ENCODE results near the gene COL27A1. TPM values are rescaled to one million over a fixed set of nuclear protein-coding genes. Genes with fewer than 3 reads are reported as not detected.
A peak's percentile ranks its signal among the peaks of the same experiment; 100 is the strongest.

The COL27A1 gene
- total and polyA plus RNA-seq, 9 of the 15 experiments (the other 6 are each of a cell fraction or from before 2014, with no cell fraction given): 0.07 TPM; not detected in 8

DNA sequence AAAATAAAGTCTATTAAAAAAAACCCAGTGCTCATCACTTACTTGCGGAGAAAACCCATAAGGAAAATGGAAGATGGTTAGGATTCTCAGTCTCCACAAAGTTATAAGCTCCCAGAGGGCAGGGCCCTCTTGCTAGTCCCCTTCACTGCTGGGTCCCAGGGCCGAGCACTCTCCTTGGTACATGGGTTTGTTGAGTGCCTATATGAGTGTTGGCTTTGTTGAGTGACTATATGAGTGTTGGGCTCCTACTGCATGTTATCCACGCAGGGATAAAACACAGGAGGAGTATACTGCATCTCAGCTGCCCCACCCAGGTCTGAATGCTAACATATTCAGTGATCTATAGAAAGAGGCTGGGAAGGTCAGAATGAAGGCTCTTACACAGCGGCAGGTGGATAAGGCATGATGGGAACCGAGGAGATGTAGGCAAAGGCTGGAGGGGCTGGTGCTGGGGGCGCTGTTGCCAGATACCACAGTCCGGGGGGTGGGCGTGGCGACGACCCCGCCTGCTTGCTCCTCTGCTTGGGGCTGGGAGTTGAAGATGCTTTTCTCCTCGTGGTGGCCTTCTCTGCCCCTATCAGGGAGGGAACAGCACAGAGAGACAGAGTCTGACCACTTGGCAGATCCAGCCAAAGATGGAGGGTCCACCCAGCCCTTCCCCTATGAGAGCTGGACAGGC lies 186.0 kb downstream of the COL27A1 start:
- H2AFZ ChIP-seq (ENCODE audit: low read depth, low read length): no peak overlapping the region
- no peak overlapping the region for H3K9ac ChIP-seq (ENCODE audit: insufficient read depth in 1 of 2, low read depth in 2 of 2, low read length in 2 of 2)
- BruUV-seq (replicated peaks): no TSS peak
- H3K4me3 ChIP-seq: no peak overlapping the region
- H3K9me3 ChIP-seq (replicated peaks; ENCODE audit: control insufficient read depth, insufficient read depth, low read depth, low read length): no peaks in the 10 kb centered on the region
- no peak overlapping the region for H3K27ac ChIP-seq (ENCODE audit: extremely low read depth, low read depth, low read length)
- peak; percentile 89 for TF ChIP-seq ZNF3 (CRISPR knock-in tag; IDR thresholded peaks at IDR 0.05)
- TF ChIP-seq, protein P1, sequence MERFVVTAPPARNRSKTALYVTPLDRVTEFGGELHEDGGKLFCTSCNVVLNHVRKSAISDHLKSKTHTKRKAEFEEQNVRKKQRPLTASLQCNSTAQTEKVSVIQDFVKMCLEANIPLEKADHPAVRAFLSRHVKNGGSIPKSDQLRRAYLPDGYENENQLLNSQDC (CRISPR knock-in tag; IDR thresholded peaks at IDR 0.05): no peak
- no peak for TF ChIP-seq ZNF324 (CRISPR knock-in tag; IDR thresholded peaks at IDR 0.05)
- TF ChIP-seq RBM25 (IDR thresholded peaks at IDR 0.05; ENCODE audit: low read depth, low read length, severe bottlenecking): peak; percentile 54
- 0 out of 2 replicates have a peak, but pooled peaks have one; percentile 24 for TF ChIP-seq POLR2G (IDR thresholded peaks at IDR 0.05; ENCODE audit: low read depth, low read length)
- CTCF ChIA-PET (ENCODE audit: low intra/inter-chr PET ratio): interaction anchor here (0.7 kb wide), 1 partner anchor 583 kb away, joined by 3 read pairs; no protein-coding TSS in a partner anchor
- 67% methylated on average over 11 of the region's 12 CpGs for WGBS (ENCODE audit: insufficient coverage, low coverage, missing lambda C conversion rate)
- H3K9me1 ChIP-seq (ENCODE audit: control insufficient read depth, insufficient read depth, low read length): no peaks in the 10 kb centered on the region
- no peak for ATAC-seq
- peaks cover 0 to under 1% of the 10 kb centered on the region in 2 experiments; a peak in 1 of 5 replicates for H3K4me1 ChIP-seq (replicated peaks in 1 of 2; ENCODE audit: control insufficient read depth in 2 of 2, insufficient read depth in 2 of 2, low read length in 2 of 2)
- POLR2A ChIA-PET: interaction anchor here (0.6 kb wide), 1 partner anchor 164 kb away, joined by 3 read pairs; the partner anchor contains the start of gene WHRN
- intact Hi-C loops (cut with micrococcal nuclease) (no loop called here), in situ Hi-C loops (cut with MboI) (no loop called here)
- FAIRE-seq: no peak
- peaks cover 8% of the 10 kb centered on the region; the same call in 1 of the 2 replicates for H4K20me1 ChIP-seq (replicated peaks; ENCODE audit: control insufficient read depth, insufficient read depth, low read length)
- H3K36me3 ChIP-seq (ENCODE audit: control insufficient read depth, insufficient read depth, low read length): peaks cover 8% of the 10 kb centered on the region; the same call in 2 of the 3 replicates
- DNase-seq (ENCODE audit: extremely low read depth in 1 of 4, low spot score in 3 of 4): no peak
- no peaks in the 10 kb centered on the region for H3K79me2 ChIP-seq (ENCODE audit: control insufficient read depth, insufficient read depth, low read length)
- H3K4me2 ChIP-seq (ENCODE audit: insufficient read depth, low read length): no peak overlapping the region
- H3K27me3 ChIP-seq (ENCODE audit: control insufficient read depth in 2 of 2, insufficient read depth in 2 of 2, low read length in 2 of 2): no peaks in the 10 kb centered on the region

Data from K562 (cell line).